Right lobe of liver (tissue), 4 donors: ENCODE results near the gene CXorf51A.

Source experiments
- POLR2A ChIP-seq: fragments of 450-650 bp; IDR thresholded peaks from one replicate; pipeline ENCODE4 v1.6.1; 2017; ENCODE audit warnings: antibody characterized with exemption, mild to moderate bottlenecking
- TF ChIP-seq, protein P1 (sequence below), 4 donors: fragments of 200-600 bp in 3 of 4; fragments of 450-650 bp in 1 of 4; IDR thresholded peaks; one replicate each; pipeline versions ENCODE4 v1.5.1 to v1.8.0; 2016 to 2022; ENCODE audit warnings: antibody characterized with exemption in 4 of 4, mild to moderate bottlenecking in 2 of 4
- donor health status: DM: no; HTN: no; CAD: no.
- donor health status: DM: no; HTN: no; CAD: no.
- donor health status: DM: no; HTN: yes; CAD: no.

DNA sequence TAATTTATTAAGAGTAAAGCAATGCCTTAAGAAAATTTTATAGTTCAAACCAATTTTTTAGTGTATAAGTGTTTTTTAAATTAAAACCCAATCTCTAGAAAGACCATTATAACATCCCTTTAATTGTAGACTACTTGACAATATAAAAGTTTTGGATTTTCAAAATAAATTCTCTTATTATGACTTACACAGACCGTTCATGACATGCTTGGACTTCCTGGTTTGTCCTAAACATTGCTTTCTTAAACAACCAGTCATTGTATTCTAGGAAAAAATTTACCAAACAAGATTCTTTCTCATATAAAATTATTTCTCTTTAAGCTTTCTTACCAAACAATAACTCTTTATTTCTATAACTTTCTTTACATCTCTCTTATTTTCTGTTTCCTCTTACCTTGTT is 49.0 kb upstream of the CXorf51A start:
- no peak for TF ChIP-seq POLR2A
- TF ChIP-seq, protein P1, sequence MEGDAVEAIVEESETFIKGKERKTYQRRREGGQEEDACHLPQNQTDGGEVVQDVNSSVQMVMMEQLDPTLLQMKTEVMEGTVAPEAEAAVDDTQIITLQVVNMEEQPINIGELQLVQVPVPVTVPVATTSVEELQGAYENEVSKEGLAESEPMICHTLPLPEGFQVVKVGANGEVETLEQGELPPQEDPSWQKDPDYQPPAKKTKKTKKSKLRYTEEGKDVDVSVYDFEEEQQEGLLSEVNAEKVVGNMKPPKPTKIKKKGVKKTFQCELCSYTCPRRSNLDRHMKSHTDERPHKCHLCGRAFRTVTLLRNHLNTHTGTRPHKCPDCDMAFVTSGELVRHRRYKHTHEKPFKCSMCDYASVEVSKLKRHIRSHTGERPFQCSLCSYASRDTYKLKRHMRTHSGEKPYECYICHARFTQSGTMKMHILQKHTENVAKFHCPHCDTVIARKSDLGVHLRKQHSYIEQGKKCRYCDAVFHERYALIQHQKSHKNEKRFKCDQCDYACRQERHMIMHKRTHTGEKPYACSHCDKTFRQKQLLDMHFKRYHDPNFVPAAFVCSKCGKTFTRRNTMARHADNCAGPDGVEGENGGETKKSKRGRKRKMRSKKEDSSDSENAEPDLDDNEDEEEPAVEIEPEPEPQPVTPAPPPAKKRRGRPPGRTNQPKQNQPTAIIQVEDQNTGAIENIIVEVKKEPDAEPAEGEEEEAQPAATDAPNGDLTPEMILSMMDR (IDR thresholded peaks at IDR 0.05), result no peak
